ENCODE data around the gene LSAMP. TPM values are rescaled to one million over a fixed set of nuclear protein-coding genes. Genes with fewer than 3 reads are reported as not detected.

The LSAMP gene
- total RNA-seq, 1 experiment from 2014 or later: 5.7 TPM

DNA sequence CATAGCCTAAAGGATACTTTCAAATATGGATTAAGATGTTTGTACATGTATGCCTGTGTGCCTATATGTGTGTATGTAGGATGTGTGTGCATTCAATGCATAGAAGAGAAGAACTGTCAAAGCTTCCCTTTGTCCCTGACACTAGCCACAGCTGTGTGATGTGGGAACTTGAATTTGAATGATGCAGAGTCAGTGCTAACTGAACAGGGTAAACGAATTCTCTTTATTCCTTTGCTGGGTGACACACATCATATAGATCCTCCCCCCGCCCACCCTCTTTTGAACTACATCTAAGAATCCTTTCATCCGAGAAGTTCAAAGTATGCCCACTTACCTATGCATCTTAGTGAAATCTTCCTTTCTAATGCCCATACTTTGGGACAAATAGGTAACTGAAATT lies 593.7 kb downstream of the LSAMP start:
- ChIA-PET POLR2A (no interaction called here), CTCF (no interaction called here)
- H3K27me3 Mint-ChIP-seq (ENCODE audit: low read depth): no peaks in the 10 kb centered on the region
- no peak overlapping the region for H3K27ac Mint-ChIP-seq
- no peaks in the 10 kb centered on the region for H3K9me3 Mint-ChIP-seq
- TF ChIP-seq, protein P1, sequence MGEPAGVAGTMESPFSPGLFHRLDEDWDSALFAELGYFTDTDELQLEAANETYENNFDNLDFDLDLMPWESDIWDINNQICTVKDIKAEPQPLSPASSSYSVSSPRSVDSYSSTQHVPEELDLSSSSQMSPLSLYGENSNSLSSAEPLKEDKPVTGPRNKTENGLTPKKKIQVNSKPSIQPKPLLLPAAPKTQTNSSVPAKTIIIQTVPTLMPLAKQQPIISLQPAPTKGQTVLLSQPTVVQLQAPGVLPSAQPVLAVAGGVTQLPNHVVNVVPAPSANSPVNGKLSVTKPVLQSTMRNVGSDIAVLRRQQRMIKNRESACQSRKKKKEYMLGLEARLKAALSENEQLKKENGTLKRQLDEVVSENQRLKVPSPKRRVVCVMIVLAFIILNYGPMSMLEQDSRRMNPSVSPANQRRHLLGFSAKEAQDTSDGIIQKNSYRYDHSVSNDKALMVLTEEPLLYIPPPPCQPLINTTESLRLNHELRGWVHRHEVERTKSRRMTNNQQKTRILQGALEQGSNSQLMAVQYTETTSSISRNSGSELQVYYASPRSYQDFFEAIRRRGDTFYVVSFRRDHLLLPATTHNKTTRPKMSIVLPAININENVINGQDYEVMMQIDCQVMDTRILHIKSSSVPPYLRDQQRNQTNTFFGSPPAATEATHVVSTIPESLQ (CRISPR knock-in tag; IDR thresholded peaks at IDR 0.05): no peak
- TF ChIP-seq ZNF121 (CRISPR knock-in tag; IDR thresholded peaks at IDR 0.05): no peak
- TF ChIP-seq, protein P2, sequence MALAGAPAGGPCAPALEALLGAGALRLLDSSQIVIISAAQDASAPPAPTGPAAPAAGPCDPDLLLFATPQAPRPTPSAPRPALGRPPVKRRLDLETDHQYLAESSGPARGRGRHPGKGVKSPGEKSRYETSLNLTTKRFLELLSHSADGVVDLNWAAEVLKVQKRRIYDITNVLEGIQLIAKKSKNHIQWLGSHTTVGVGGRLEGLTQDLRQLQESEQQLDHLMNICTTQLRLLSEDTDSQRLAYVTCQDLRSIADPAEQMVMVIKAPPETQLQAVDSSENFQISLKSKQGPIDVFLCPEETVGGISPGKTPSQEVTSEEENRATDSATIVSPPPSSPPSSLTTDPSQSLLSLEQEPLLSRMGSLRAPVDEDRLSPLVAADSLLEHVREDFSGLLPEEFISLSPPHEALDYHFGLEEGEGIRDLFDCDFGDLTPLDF (CRISPR knock-in tag; IDR thresholded peaks at IDR 0.05): no peak
- no peaks in the 10 kb centered on the region for H3K36me3 Mint-ChIP-seq
- H3K4me1 Mint-ChIP-seq: peaks cover 8% of the 10 kb centered on the region
- no peak for DNase-seq (ENCODE audit: low spot score)
- ATAC-seq: no peak
- no peak overlapping the region for H3K4me3 Mint-ChIP-seq

DNA sequence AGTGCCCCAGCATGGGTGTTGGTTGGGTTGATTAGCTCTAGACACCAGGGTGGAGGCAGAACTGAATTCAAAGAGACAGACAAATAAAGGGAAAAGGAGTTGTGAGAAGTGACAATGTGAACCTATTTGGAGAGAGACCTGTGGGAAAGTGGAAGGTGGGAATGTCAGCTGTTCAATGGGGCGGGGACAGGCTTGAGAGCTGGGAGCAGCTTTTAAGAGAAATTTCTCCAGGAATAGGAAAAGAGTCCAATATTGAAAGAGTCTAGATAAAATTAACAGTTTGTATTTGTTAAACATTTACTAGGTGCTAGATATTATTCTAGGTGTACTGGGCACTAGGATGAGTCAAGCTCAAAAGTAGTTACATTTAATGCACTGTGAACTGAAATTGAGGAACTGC lies 596.6 kb downstream of the LSAMP start:
- DNase-seq (ENCODE audit: low spot score): no peak
- Mint-ChIP-seq H3K27ac (no peak overlapping the region), H3K4me3 (no peak overlapping the region), H3K27me3 (ENCODE audit: low read depth) (no peaks in the 10 kb centered on the region), H3K9me3 (no peaks in the 10 kb centered on the region), H3K4me1 (peaks cover 11% of the 10 kb centered on the region), H3K36me3 (no peaks in the 10 kb centered on the region)
- POLR2A ChIA-PET: interaction anchor here (0.6 kb wide), 1 partner anchor 21 kb away, joined by 4 read pairs; no protein-coding TSS in a partner anchor
- ATAC-seq: no peak
- no peak for TF ChIP-seq GABPB1 (CRISPR knock-in tag; IDR thresholded peaks at IDR 0.05)
- TF ChIP-seq, protein P3, sequence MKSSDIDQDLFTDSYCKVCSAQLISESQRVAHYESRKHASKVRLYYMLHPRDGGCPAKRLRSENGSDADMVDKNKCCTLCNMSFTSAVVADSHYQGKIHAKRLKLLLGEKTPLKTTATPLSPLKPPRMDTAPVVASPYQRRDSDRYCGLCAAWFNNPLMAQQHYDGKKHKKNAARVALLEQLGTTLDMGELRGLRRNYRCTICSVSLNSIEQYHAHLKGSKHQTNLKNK (CRISPR knock-in tag; IDR thresholded peaks at IDR 0.05): no peak
- TF ChIP-seq, protein P4, sequence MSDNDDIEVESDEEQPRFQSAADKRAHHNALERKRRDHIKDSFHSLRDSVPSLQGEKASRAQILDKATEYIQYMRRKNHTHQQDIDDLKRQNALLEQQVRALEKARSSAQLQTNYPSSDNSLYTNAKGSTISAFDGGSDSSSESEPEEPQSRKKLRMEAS (CRISPR knock-in tag; IDR thresholded peaks at IDR 0.05): no peak
- no peak for TF ChIP-seq ZNF121 (CRISPR knock-in tag; IDR thresholded peaks at IDR 0.05)
- no peak for TF ChIP-seq CREM (CRISPR knock-in tag; IDR thresholded peaks at IDR 0.05)
- TF ChIP-seq OVOL2 (CRISPR knock-in tag; IDR thresholded peaks at IDR 0.05; ENCODE audit: borderline replicate concordance): no peak
- TF ChIP-seq, protein P5, sequence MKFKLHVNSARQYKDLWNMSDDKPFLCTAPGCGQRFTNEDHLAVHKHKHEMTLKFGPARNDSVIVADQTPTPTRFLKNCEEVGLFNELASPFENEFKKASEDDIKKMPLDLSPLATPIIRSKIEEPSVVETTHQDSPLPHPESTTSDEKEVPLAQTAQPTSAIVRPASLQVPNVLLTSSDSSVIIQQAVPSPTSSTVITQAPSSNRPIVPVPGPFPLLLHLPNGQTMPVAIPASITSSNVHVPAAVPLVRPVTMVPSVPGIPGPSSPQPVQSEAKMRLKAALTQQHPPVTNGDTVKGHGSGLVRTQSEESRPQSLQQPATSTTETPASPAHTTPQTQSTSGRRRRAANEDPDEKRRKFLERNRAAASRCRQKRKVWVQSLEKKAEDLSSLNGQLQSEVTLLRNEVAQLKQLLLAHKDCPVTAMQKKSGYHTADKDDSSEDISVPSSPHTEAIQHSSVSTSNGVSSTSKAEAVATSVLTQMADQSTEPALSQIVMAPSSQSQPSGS (CRISPR knock-in tag; IDR thresholded peaks at IDR 0.05; ENCODE audit: borderline replicate concordance, low read depth): no peak
- TF ChIP-seq, protein P6, sequence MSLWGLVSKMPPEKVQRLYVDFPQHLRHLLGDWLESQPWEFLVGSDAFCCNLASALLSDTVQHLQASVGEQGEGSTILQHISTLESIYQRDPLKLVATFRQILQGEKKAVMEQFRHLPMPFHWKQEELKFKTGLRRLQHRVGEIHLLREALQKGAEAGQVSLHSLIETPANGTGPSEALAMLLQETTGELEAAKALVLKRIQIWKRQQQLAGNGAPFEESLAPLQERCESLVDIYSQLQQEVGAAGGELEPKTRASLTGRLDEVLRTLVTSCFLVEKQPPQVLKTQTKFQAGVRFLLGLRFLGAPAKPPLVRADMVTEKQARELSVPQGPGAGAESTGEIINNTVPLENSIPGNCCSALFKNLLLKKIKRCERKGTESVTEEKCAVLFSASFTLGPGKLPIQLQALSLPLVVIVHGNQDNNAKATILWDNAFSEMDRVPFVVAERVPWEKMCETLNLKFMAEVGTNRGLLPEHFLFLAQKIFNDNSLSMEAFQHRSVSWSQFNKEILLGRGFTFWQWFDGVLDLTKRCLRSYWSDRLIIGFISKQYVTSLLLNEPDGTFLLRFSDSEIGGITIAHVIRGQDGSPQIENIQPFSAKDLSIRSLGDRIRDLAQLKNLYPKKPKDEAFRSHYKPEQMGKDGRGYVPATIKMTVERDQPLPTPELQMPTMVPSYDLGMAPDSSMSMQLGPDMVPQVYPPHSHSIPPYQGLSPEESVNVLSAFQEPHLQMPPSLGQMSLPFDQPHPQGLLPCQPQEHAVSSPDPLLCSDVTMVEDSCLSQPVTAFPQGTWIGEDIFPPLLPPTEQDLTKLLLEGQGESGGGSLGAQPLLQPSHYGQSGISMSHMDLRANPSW (CRISPR knock-in tag; conservative IDR thresholded peaks at IDR 0.05; ENCODE audit: low read depth): no peak
- TF ChIP-seq, protein P7, sequence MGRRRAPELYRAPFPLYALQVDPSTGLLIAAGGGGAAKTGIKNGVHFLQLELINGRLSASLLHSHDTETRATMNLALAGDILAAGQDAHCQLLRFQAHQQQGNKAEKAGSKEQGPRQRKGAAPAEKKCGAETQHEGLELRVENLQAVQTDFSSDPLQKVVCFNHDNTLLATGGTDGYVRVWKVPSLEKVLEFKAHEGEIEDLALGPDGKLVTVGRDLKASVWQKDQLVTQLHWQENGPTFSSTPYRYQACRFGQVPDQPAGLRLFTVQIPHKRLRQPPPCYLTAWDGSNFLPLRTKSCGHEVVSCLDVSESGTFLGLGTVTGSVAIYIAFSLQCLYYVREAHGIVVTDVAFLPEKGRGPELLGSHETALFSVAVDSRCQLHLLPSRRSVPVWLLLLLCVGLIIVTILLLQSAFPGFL (CRISPR knock-in tag; IDR thresholded peaks at IDR 0.05; ENCODE audit: borderline replicate concordance): no peak
- CTCF ChIA-PET: interaction anchor here (0.9 to 1.6 kb wide), 4 partner anchors 11 to 74 kb away, joined by 3 to 7 read pairs (median 4); no protein-coding TSS in a partner anchor

DNA sequence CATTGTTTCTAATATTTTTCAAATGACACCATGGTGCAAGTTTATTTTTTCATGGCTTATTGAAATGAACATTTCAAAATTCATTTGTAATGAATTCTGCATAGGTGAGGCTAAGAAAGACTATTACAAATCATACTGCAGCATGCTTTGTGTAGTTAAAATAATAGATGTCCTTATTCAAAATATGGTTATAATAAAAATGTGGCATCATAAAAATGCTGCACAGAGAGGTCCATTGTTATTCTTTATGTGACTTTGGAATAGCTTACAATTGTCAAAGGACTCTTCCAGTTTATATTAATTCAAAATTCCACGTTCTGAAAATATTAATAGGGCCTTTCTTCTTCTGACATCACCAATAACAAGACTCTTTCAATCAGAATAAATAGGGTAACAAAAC lies 599.3 kb downstream of the LSAMP start:
- no peaks in the 10 kb centered on the region for H3K36me3 Mint-ChIP-seq
- DNase-seq (ENCODE audit: low spot score) (no peak), ATAC-seq (no peak)
- no peak overlapping the region for H3K4me3 Mint-ChIP-seq
- TF ChIP-seq SP1 (CRISPR knock-in tag; conservative IDR thresholded peaks at IDR 0.05) (no peak), ZNF671 (CRISPR knock-in tag; IDR thresholded peaks at IDR 0.05) (no peak), GTF2I (CRISPR knock-in tag; conservative IDR thresholded peaks at IDR 0.05) (no peak), CREB1 (CRISPR knock-in tag; IDR thresholded peaks at IDR 0.05) (no peak)
- TF ChIP-seq, protein P8, sequence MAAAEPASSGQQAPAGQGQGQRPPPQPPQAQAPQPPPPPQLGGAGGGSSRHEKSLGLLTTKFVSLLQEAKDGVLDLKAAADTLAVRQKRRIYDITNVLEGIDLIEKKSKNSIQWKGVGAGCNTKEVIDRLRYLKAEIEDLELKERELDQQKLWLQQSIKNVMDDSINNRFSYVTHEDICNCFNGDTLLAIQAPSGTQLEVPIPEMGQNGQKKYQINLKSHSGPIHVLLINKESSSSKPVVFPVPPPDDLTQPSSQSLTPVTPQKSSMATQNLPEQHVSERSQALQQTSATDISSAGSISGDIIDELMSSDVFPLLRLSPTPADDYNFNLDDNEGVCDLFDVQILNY (CRISPR knock-in tag; IDR thresholded peaks at IDR 0.05): no peak
- TF ChIP-seq, protein P7 (CRISPR knock-in tag; IDR thresholded peaks at IDR 0.05; ENCODE audit: borderline replicate concordance): no peak
- H3K9me3 Mint-ChIP-seq: no peaks in the 10 kb centered on the region
- POLR2A ChIA-PET: no interaction called here
- H3K27me3 Mint-ChIP-seq (ENCODE audit: low read depth): no peaks in the 10 kb centered on the region
- no peak overlapping the region for H3K27ac Mint-ChIP-seq
- CTCF ChIA-PET: interaction anchor here (1.1 to 1.2 kb wide), 2 partner anchors 10 to 14 kb away, joined by 3 read pairs; no protein-coding TSS in a partner anchor
- H3K4me1 Mint-ChIP-seq: peaks cover 11% of the 10 kb centered on the region
